Hepatocyte (in vitro differentiated cells): ENCODE measurements around the gene GPR141. TPM values are rescaled to one million over a fixed set of nuclear protein-coding genes. Genes with fewer than 3 reads are reported as not detected.

Source experiments
- DNase-seq: peaks from one replicate; pipeline ENCODE4 v3.0.0-alpha.2; 2016; ENCODE audit warnings: low spot score
- H2AFZ ChIP-seq: fragments of 200-600 bp; sonication (generic); 2 replicates; pipeline ENCODE4 v1.6.0; 2016; ENCODE audit warnings: antibody characterized with exemption, mild to moderate bottlenecking
- H3K27ac ChIP-seq: fragments of 200-600 bp; sonication (generic); 2 replicates; pipeline ENCODE4 v1.5.1; 2016; ENCODE audit warnings: mild to moderate bottlenecking
- H3K27me3 ChIP-seq: fragments of 200-600 bp; sonication (generic); 2 replicates; pipeline ENCODE4 v1.6.1; 2016
- H3K36me3 ChIP-seq: fragments of 200-600 bp; sonication (generic); replicated peaks from 2 replicates; pipeline ENCODE4 v1.5.1; 2016; ENCODE audit warnings: low read depth; ENCODE audit not compliant: insufficient read depth
- H3K4me1 ChIP-seq: fragments of 200-600 bp; sonication (generic); 2 replicates; pipeline ENCODE4 v1.5.1; 2016; ENCODE audit warnings: mild to moderate bottlenecking, moderate library complexity; ENCODE audit not compliant: insufficient read depth
- H3K4me2 ChIP-seq: fragments of 200-600 bp; sonication (generic); 2 replicates; pipeline ENCODE4 v1.6.0; 2016
- H3K4me3 ChIP-seq: fragments of 200-600 bp; sonication (generic); 2 replicates; pipeline ENCODE4 v1.5.1; 2016; ENCODE audit warnings: mild to moderate bottlenecking
- H3K79me2 ChIP-seq: fragments of 200-600 bp; sonication (generic); 2 replicates; pipeline ENCODE4 v1.6.0; 2017; ENCODE audit warnings: mild to moderate bottlenecking
- H3K9me2 ChIP-seq: fragments of 200-600 bp; sonication (generic); replicated peaks from 2 replicates; pipeline ENCODE4 v1.6.0; 2017; ENCODE audit warnings: mild to moderate bottlenecking; ENCODE audit not compliant: insufficient read depth
- H3K9me3 ChIP-seq: fragments of 200-600 bp; sonication (generic); 2 replicates; pipeline ENCODE4 v1.5.1; 2016; ENCODE audit warnings: low read depth, mild to moderate bottlenecking
- H4K20me1 ChIP-seq: fragments of 200-600 bp; sonication (generic); 2 replicates; pipeline ENCODE4 v1.6.0; 2016; ENCODE audit warnings: mild to moderate bottlenecking; ENCODE audit not compliant: insufficient read depth, poor library complexity, severe bottlenecking
- CTCF ChIP-seq: fragments of 200-600 bp; sonication (generic); IDR thresholded peaks from 2 replicates; pipeline ENCODE4 v1.5.1; 2016; ENCODE audit warnings: antibody characterized with exemption, mild to moderate bottlenecking; ENCODE audit not compliant: poor library complexity
- EZH2 ChIP-seq: fragments of 200-600 bp; sonication (generic); IDR thresholded peaks from 2 replicates; pipeline ENCODE4 v1.6.1; 2016; ENCODE audit warnings: antibody characterized with exemption, mild to moderate bottlenecking, borderline replicate concordance
- EZH2phosphoT487 ChIP-seq: fragments of 200-600 bp; sonication (generic); IDR thresholded peaks from one replicate; pipeline ENCODE4 v1.6.1; 2018; ENCODE audit warnings: antibody characterized with exemption, mild to moderate bottlenecking, low read depth, moderate library complexity; ENCODE audit not compliant: unreplicated experiment, severe bottlenecking
- WGBS: methylation state at CpG from one replicate; pipeline ENCODE4 v1.1.6; 2016; ENCODE audit warnings: low lambda C conversion rate; ENCODE audit errors: missing lambda C conversion rate; 5-methylcytosine and 5-hydroxymethylcytosine counted together
- polyA plus RNA-seq: library from polyadenylated mRNA; unstranded; fragments of >200 nt; fragmentation: Nextera tagmentation; extraction: Ambion mirVana; gene quantifications from 2 replicates; pipeline ENCODE4 v1.2.1, GENCODE V29; 2016
- total RNA-seq: library from RNA; depleted of rRNA; stranded (reverse); fragments of >200 nt; gene quantifications from 2 replicates; pipeline ENCODE4 v1.2.3, GENCODE V29; 2014

The GPR141 gene
- total and polyA plus RNA-seq, 2 experiments from 2014 or later, result not detected

DNA sequence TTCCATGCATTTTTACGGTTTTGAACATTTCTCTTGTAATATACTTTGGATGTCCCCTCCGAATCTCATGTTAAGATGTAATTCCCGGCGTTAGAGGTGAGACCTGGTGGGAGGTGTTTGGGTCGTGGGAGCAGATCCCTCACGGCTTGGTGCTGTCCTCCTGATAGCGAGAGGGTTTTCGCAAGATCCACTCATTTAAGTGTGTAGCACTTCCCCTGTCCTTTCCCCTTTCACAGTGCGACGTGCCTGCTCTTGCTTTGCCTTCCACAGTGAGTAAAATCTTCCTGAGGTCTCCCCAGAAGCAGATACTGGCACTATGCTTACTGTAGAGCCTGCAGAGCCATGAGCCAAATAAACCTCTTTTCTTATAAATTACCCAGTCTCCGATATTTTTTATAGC, 6.6 kb downstream of the GPR141 start:
- H3K4me2 ChIP-seq, result no peak overlapping the region
- H3K9me2 ChIP-seq, result no peaks in the 10 kb centered on the region
- no peaks in the 10 kb centered on the region for H3K4me1 ChIP-seq
- H2AFZ ChIP-seq, result no peak overlapping the region
- H3K9me3 ChIP-seq, result no peaks in the 10 kb centered on the region
- H3K27me3 ChIP-seq, result no peaks in the 10 kb centered on the region
- H3K36me3 ChIP-seq, result no peaks in the 10 kb centered on the region
- 85% methylated on average over 11 of the region's 11 CpGs for WGBS
- H3K79me2 ChIP-seq, result no peaks in the 10 kb centered on the region
- TF ChIP-seq EZH2, result no peak
- TF ChIP-seq EZH2phosphoT487, result no peak
- TF ChIP-seq CTCF, result no peak
- no peaks in the 10 kb centered on the region for H4K20me1 ChIP-seq
- H3K4me3 ChIP-seq, result no peak overlapping the region
- no peak for DNase-seq
- H3K27ac ChIP-seq, result no peak overlapping the region

DNA sequence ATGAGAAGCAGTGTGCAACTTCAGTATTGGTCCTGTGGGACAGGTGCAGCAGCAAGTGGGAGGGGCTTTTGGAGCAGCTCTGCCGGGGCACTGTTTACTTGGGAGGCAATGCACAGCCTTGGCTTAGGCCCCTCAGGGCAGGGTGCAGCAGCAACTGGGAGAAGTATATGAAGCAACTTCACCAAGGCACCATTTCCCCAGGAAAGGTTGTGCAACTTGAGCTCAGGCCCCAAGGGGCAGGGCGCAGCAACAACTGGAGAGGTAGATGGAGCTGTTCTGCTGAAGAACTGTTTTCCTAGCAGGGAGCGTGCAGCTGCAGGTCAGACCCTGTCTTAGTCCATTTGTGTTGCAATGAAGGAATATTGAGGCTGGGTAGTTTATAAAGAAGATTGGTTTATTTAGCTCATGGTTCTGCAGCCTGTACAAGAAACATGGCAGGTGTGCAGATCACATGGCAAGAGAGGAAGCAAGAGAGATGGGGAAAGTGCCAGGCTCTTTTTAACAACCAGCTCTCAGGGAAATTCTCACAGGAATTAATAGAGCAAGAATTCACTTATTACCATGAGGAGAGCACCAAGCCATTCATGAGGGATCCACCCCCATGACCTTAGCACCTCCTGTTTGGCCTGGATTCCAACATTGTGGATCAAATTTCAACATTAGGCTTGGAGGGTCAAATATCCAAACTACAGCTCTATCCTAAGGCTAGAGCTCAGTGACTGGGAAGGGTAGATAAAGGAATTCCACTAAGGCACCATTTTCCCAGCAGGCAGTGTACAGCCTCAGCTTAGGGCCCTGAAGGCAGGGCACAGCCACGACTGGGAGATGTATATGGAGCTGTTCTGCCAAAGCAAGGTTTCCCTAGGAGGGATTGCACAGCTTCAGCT, 10.9 kb downstream of the GPR141 start:
- Histone ChIP-seq H3K27ac (no peak overlapping the region), H3K79me2 (no peaks in the 10 kb centered on the region), H3K36me3 (no peaks in the 10 kb centered on the region), H3K4me1 (no peaks in the 10 kb centered on the region), H2AFZ (no peak overlapping the region), H3K9me3 (no peaks in the 10 kb centered on the region), H3K4me2 (no peak overlapping the region), H3K27me3 (no peaks in the 10 kb centered on the region), H3K9me2 (no peaks in the 10 kb centered on the region), H4K20me1 (no peaks in the 10 kb centered on the region), H3K4me3 (no peak overlapping the region)
- DNase-seq, result peak; percentile 44
- 66% methylated on average over 4 of the region's 4 CpGs for WGBS
- TF ChIP-seq EZH2 (no peak), EZH2phosphoT487 (no peak), CTCF (peak; percentile 12)

DNA sequence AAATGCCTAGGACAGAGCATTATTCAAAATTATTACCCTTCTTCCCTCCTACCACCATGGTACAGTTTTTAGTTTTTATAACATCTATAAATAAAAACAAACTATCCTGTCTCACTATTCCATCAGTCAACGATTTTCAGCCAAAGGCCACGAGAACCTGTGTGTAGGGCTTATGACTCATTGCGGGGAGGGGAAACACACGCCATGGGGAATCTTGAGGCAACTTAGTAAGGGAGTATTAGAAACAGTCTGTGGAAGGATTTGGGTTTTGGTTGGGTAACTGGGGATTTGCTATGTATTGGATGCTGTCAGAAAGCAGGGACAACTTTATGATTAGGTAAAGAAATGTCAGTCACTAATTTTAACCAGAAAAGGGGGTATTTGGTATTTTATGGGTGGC, 14.7 kb downstream of the GPR141 start:
- no peaks in the 10 kb centered on the region for H3K27me3 ChIP-seq
- TF ChIP-seq CTCF, result no peak
- no peak for TF ChIP-seq EZH2
- no peak for TF ChIP-seq EZH2phosphoT487
- no peak overlapping the region for H3K4me3 ChIP-seq
- H3K9me2 ChIP-seq, result no peaks in the 10 kb centered on the region
- no peaks in the 10 kb centered on the region for H3K9me3 ChIP-seq
- no peaks in the 10 kb centered on the region for H3K4me1 ChIP-seq
- H4K20me1 ChIP-seq, result no peaks in the 10 kb centered on the region
- no peak overlapping the region for H2AFZ ChIP-seq
- DNase-seq, result peak; percentile 37
- no peaks in the 10 kb centered on the region for H3K36me3 ChIP-seq
- no peaks in the 10 kb centered on the region for H3K79me2 ChIP-seq
- H3K27ac ChIP-seq, result peak overlapping the region; percentile 83
- no peak overlapping the region for H3K4me2 ChIP-seq
- 74% methylated on average over 4 of the region's 4 CpGs for WGBS
